ENCODE data around the gene LPAR2. TPM values are rescaled to one million over a fixed set of nuclear protein-coding genes. Genes with fewer than 3 reads are reported as not detected.

Gene LPAR2
- polyA plus RNA-seq, 1 of the 3 experiments (the other 2 are of a cell fraction), result 4.5 TPM

DNA sequence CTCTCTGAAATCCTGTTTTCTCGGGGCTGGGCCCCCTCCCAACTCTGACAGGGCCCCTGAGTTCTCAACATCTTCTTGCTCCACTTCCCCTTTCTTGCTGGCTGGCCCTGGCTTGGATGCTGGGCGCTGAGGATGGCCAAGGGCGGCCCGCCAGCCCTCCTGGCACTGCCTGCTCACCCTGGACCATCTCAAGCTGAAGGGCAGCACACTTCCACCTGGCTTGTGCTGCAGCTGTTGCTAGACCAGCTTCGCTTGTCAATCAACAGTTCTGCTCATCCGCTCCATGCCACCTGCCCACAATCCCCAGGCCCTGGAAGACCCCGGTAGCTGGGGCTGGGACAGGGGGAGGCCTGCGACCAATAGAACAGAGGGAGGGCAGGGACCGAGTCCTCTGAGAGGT, 22.3 kb upstream of the LPAR2 start (continued):
- TF ChIP-seq SIN3A (IDR thresholded peaks at IDR 0.05; ENCODE audit: borderline replicate concordance, low read depth, low read length) (no peak), GATA2 (CRISPR knock-in tag; IDR thresholded peaks at IDR 0.05) (no peak), TEAD4 (IDR thresholded peaks at IDR 0.05; ENCODE audit: borderline replicate concordance, insufficient read depth) (no peak), MXI1 (IDR thresholded peaks at IDR 0.05; ENCODE audit: low read depth, low read length) (no peak)

DNA sequence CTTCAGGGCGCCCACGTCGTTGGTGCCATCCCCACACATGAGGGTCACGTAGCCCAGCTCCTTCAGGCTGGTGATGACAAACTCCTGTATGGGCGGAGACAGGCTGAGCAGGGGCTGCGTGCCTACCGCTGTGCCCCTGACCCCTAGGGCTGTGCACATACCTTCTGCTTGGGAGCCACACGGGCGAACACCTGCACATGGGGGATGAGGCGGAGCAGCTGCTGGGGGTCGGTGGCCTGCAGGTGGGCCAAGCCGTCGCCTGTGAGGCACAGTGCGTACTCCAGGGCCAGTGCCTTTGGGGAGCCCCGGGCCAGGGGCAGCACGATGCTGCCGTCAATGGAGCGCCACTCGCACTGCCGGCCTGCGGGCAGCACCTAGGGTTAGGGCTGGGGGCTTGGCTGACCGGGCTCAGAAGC, 21.6 kb upstream of the LPAR2 start:
- Histone ChIP-seq H3K9me2 (no peaks in the 10 kb centered on the region), H3K9me3 (no peaks in the 10 kb centered on the region), H3K9ac (no peak overlapping the region), H3K27ac (ENCODE audit: low read depth in 2 of 2, low read length in 1 of 2) (no peak overlapping the region), H3K36me3 (replicated peaks in 1 of 2; ENCODE audit: control insufficient read depth in 1 of 2, insufficient read depth in 2 of 2, low read length in 1 of 2) (peaks cover 7 to 84% of the 10 kb centered on the region in 2 experiments), H3K4me1 (ENCODE audit: control insufficient read depth in 1 of 2, insufficient read depth in 2 of 2, low read depth in 1 of 2, low read length in 1 of 2) (peaks cover 0 to 2% of the 10 kb centered on the region in 2 experiments; a peak in 1 of 4 replicates), H2AFZ (ENCODE audit: low read depth) (no peak overlapping the region), H3K4me3 (ENCODE audit: low read depth in 2 of 2, low read length in 1 of 2) (no peak overlapping the region), H3K27me3 (ENCODE audit: insufficient read depth) (no peaks in the 10 kb centered on the region), H3K4me2 (no peak overlapping the region), H3K79me2 (ENCODE audit: insufficient read depth) (no peaks in the 10 kb centered on the region), H4K20me1 (ENCODE audit: insufficient read depth) (no peaks in the 10 kb centered on the region), H3F3A (replicated peaks; ENCODE audit: insufficient read depth) (peaks cover 3% of the 10 kb centered on the region)
- CTCF ChIA-PET, result interaction anchor here (2.6 to 5.5 kb wide), 2 partner anchors 95 to 117 kb away, joined by 9 to 49 read pairs; no protein-coding TSS in a partner anchor
- TF ChIP-seq RXRA (IDR thresholded peaks at IDR 0.05; ENCODE audit: borderline replicate concordance, low read depth) (no peak), SMC3 (IDR thresholded peaks at IDR 0.05; ENCODE audit: low read depth, low read length) (no peak), GATA2 (CRISPR knock-in tag; IDR thresholded peaks at IDR 0.05) (no peak)
- TF ChIP-seq, protein P1, sequence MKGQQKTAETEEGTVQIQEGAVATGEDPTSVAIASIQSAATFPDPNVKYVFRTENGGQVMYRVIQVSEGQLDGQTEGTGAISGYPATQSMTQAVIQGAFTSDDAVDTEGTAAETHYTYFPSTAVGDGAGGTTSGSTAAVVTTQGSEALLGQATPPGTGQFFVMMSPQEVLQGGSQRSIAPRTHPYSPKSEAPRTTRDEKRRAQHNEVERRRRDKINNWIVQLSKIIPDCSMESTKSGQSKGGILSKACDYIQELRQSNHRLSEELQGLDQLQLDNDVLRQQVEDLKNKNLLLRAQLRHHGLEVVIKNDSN (IDR thresholded peaks at IDR 0.05; ENCODE audit: borderline replicate concordance, low read depth), result no peak
- TF ChIP-seq, protein P2, sequence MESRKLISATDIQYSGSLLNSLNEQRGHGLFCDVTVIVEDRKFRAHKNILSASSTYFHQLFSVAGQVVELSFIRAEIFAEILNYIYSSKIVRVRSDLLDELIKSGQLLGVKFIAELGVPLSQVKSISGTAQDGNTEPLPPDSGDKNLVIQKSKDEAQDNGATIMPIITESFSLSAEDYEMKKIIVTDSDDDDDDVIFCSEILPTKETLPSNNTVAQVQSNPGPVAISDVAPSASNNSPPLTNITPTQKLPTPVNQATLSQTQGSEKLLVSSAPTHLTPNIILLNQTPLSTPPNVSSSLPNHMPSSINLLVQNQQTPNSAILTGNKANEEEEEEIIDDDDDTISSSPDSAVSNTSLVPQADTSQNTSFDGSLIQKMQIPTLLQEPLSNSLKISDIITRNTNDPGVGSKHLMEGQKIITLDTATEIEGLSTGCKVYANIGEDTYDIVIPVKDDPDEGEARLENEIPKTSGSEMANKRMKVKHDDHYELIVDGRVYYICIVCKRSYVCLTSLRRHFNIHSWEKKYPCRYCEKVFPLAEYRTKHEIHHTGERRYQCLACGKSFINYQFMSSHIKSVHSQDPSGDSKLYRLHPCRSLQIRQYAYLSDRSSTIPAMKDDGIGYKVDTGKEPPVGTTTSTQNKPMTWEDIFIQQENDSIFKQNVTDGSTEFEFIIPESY (IDR thresholded peaks at IDR 0.05; ENCODE audit: borderline replicate concordance, low read depth), result no peak
- 98% methylated on average over 15 of the region's 22 CpGs for WGBS (ENCODE audit: low lambda C conversion rate)
- POLR2A ChIA-PET, result no interaction called here
- DNase-seq, result no peak

DNA sequence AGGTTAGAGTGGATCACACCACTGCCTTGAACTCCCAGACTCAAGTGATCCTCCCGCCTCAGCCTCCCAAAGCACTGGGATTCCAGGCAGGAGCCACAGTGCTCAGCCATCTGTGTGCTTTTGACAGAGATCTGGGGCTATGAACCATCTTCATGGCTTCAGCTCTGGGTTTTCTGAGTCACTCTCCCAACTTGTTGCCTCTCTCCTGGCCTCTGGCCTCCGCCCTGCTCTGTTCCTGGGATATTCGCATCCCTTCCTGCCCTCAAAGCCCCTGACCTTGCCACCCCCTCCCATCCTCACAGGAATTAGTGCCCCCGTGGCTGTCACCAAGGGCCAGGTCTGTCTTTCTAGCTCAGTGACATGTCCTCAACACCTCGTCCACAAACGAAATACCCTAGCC, 21.1 kb upstream of the LPAR2 start:
- peaks cover 3% of the 10 kb centered on the region for H3F3A ChIP-seq (replicated peaks; ENCODE audit: insufficient read depth)
- TF ChIP-seq CHD2 (IDR thresholded peaks at IDR 0.05; ENCODE audit: low read length, partially characterized antibody) (no peak), ELF1 (IDR thresholded peaks at IDR 0.05) (no peak)
- no peak overlapping the region for H3K4me2 ChIP-seq
- H3K9ac ChIP-seq, result no peak overlapping the region
- peaks cover 0 to 2% of the 10 kb centered on the region in 2 experiments; a peak in 1 of 4 replicates for H3K4me1 ChIP-seq (ENCODE audit: control insufficient read depth in 1 of 2, insufficient read depth in 2 of 2, low read depth in 1 of 2, low read length in 1 of 2)
- no peaks in the 10 kb centered on the region for H3K9me2 ChIP-seq
- H3K27ac ChIP-seq (ENCODE audit: low read depth in 2 of 2, low read length in 1 of 2), result no peak overlapping the region
- no peak overlapping the region for H3K4me3 ChIP-seq (ENCODE audit: low read depth in 2 of 2, low read length in 1 of 2)
- ChIA-PET POLR2A (no interaction called here), CTCF (interaction anchor here (5.5 kb wide), 1 partner anchor 117 kb away, joined by 49 read pairs; no protein-coding TSS in a partner anchor)
- no peak for DNase-seq
- no peaks in the 10 kb centered on the region for H3K27me3 ChIP-seq (ENCODE audit: insufficient read depth)
- peaks cover 7 to 82% of the 10 kb centered on the region in 2 experiments for H3K36me3 ChIP-seq (replicated peaks in 1 of 2; ENCODE audit: control insufficient read depth in 1 of 2, insufficient read depth in 2 of 2, low read length in 1 of 2)
- no peak overlapping the region for H2AFZ ChIP-seq (ENCODE audit: low read depth)
- no peaks in the 10 kb centered on the region for H3K9me3 ChIP-seq
- no peaks in the 10 kb centered on the region for H3K79me2 ChIP-seq (ENCODE audit: insufficient read depth)
- H4K20me1 ChIP-seq (ENCODE audit: insufficient read depth), result no peaks in the 10 kb centered on the region
- WGBS (ENCODE audit: low lambda C conversion rate), result 87% methylated on average over 6 of the region's 6 CpGs
